ENCODE measurements around the gene IL17F.

Gene IL17F

GRCh38 chr6:52244400-52244799 lies at the start of gene IL17F:
Gene IL17F, minus strand, starts transcription at chr6:52244500. Its CDS starts 71 bp downstream, at chr6:52244429.
- Mint-ChIP-seq H3K27me3 (no peaks in the 10 kb centered on the region), H3K4me3 (no peak within 1 kb of the TSS), H3K36me3 (ENCODE audit: low read depth) (no peaks in the 10 kb centered on the region), H3K9me3 (no peaks in the 10 kb centered on the region), H3K27ac (no peak within 1 kb of the TSS), H3K4me1 (ENCODE audit: low read depth) (no peaks in the 10 kb centered on the region)
- intact Hi-C loops (cut with micrococcal nuclease) = no loop called here

GRCh38 chr6:52293067-52293466 lies 48.8 kb upstream of the IL17F start:
- Mint-ChIP-seq H3K27ac (no peak overlapping the region), H3K9me3 (no peaks in the 10 kb centered on the region), H3K27me3 (peaks cover 1% of the 10 kb centered on the region), H3K4me3 (no peak overlapping the region), H3K4me1 (ENCODE audit: low read depth) (peaks cover 11% of the 10 kb centered on the region), H3K36me3 (ENCODE audit: low read depth) (no peaks in the 10 kb centered on the region)
- intact Hi-C loops (cut with micrococcal nuclease) = no loop called here

- Mint-ChIP-seq H3K27ac (no peak overlapping the region), H3K4me1 (ENCODE audit: low read depth) (no peaks in the 10 kb centered on the region)
- intact Hi-C loops (cut with micrococcal nuclease) = loop anchor here (5.0 kb wide), 1 partner anchor 373 kb away; no protein-coding TSS in a partner anchor
Observed at GRCh38 chr6:52288841-52289240, 44.5 kb upstream of the IL17F start.

GRCh38 chr6:52288216-52288615 lies 43.9 kb upstream of the IL17F start:
- intact Hi-C loops (cut with micrococcal nuclease) = loop anchor here (5.0 kb wide), 1 partner anchor 374 kb away; no protein-coding TSS in a partner anchor
- peaks cover 4% of the 10 kb centered on the region for H3K4me1 Mint-ChIP-seq (ENCODE audit: low read depth)
- peaks cover 1% of the 10 kb centered on the region for H3K27me3 Mint-ChIP-seq
- no peaks in the 10 kb centered on the region for H3K36me3 Mint-ChIP-seq (ENCODE audit: low read depth)
- H3K4me3 Mint-ChIP-seq = no peak overlapping the region
- no peak overlapping the region for H3K27ac Mint-ChIP-seq
- no peaks in the 10 kb centered on the region for H3K9me3 Mint-ChIP-seq

More at GRCh38 chr6:52288841-52289240, 44.5 kb upstream of the IL17F start:
- Mint-ChIP-seq H3K36me3 (ENCODE audit: low read depth) (no peaks in the 10 kb centered on the region), H3K4me3 (no peak overlapping the region), H3K9me3 (no peaks in the 10 kb centered on the region), H3K27me3 (peaks cover 1% of the 10 kb centered on the region)

DNA sequence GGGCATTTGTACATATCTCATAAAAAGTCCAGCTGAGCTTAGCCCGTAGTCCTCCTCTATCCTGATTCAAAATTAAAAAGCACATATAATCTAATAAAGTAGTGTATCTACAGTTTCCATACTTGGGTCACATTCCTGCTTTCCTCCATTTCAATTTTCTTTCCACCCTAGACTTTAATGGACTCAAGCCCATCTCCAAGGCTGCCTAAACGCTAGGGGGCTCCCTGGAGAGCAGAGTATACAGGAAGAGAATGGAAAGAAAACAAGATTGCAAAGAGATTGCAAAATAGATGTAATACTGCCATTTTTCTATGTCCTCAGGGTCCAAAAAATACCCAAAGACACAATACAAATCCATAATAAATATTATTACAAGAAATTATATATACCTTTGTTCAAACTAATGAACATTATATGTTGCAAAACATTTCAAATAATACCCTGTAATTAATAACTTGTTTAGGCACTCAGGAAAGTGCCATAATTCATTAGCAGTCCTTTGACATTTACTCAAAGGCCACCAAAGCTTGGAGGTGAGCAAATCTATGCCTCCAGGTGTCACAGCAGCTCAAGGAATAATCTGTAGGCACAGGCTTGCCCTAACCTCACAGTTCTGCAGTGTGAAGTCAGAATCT lies 42.6 kb upstream of the IL17F start:
- no peaks in the 10 kb centered on the region for H3K9me3 Mint-ChIP-seq
- no peak overlapping the region for H3K4me3 Mint-ChIP-seq
- no peak overlapping the region for H3K27ac Mint-ChIP-seq
- H3K27me3 Mint-ChIP-seq = peaks cover 1% of the 10 kb centered on the region
- H3K36me3 Mint-ChIP-seq (ENCODE audit: low read depth) = peaks cover 9% of the 10 kb centered on the region
- peaks cover 13% of the 10 kb centered on the region for H3K4me1 Mint-ChIP-seq (ENCODE audit: low read depth)
- intact Hi-C loops (cut with micrococcal nuclease) = loop anchor here (1.0 to 5.0 kb wide), 3 partner anchors 19 to 375 kb away; no protein-coding TSS in a partner anchor

GRCh38 chr6:52285177-52286068 lies 41.1 kb upstream of the IL17F start:
- H3K4me3 Mint-ChIP-seq = no peak overlapping the region
- H3K27me3 Mint-ChIP-seq = no peaks in the 10 kb centered on the region
- H3K4me1 Mint-ChIP-seq (ENCODE audit: low read depth) = peaks cover 13% of the 10 kb centered on the region

GRCh38 chr6:52284460-52285176 lies 40.3 kb upstream of the IL17F start, which contains the start of gene MCM3:
Gene MCM3, minus strand, starts transcription at chr6:52284742. Its CDS starts 68 bp downstream, at chr6:52284674.
- Mint-ChIP-seq H3K36me3 (ENCODE audit: low read depth) (peaks cover 29% of the 10 kb centered on the region), H3K9me3 (no peaks in the 10 kb centered on the region), H3K27me3 (no peaks in the 10 kb centered on the region), H3K4me1 (ENCODE audit: low read depth) (peaks cover 13% of the 10 kb centered on the region), H3K27ac (no peak within 1 kb of the TSS), H3K4me3 (no peak within 1 kb of the TSS)
- intact Hi-C loops (cut with micrococcal nuclease) = loop anchor here (1.0 to 5.0 kb wide), 2 partner anchors 78 to 378 kb away; partner anchors contain the start of gene PAQR8

More at GRCh38 chr6:52285177-52286068, 41.1 kb upstream of the IL17F start:
- Mint-ChIP-seq H3K27ac (no peak overlapping the region), H3K36me3 (ENCODE audit: low read depth) (peaks cover 24% of the 10 kb centered on the region), H3K9me3 (no peaks in the 10 kb centered on the region)
- intact Hi-C loops (cut with micrococcal nuclease) = loop anchor here (1.0 to 5.0 kb wide), 4 partner anchors 21 to 377 kb away; partner anchors contain the start of gene PAQR8

GRCh38 chr6:52284131-52284459 lies 39.8 kb upstream of the IL17F start:
- peaks cover 13% of the 10 kb centered on the region for H3K4me1 Mint-ChIP-seq (ENCODE audit: low read depth)
- H3K4me3 Mint-ChIP-seq = no peak overlapping the region
- H3K27ac Mint-ChIP-seq = no peak overlapping the region
- H3K36me3 Mint-ChIP-seq (ENCODE audit: low read depth) = peaks cover 34% of the 10 kb centered on the region
- H3K27me3 Mint-ChIP-seq = no peaks in the 10 kb centered on the region
- intact Hi-C loops (cut with micrococcal nuclease) = no loop called here
- H3K9me3 Mint-ChIP-seq = no peaks in the 10 kb centered on the region

- H3K9me3 Mint-ChIP-seq = no peaks in the 10 kb centered on the region
- H3K36me3 Mint-ChIP-seq (ENCODE audit: low read depth) = peaks cover 43% of the 10 kb centered on the region
- H3K27me3 Mint-ChIP-seq = no peaks in the 10 kb centered on the region
- H3K4me1 Mint-ChIP-seq (ENCODE audit: low read depth) = peaks cover 13% of the 10 kb centered on the region
- intact Hi-C loops (cut with micrococcal nuclease) = no loop called here
- no peak overlapping the region for H3K4me3 Mint-ChIP-seq
- H3K27ac Mint-ChIP-seq = no peak overlapping the region
Observed at GRCh38 chr6:52283111-52283510, 38.8 kb upstream of the IL17F start.

GRCh38 chr6:52276130-52276529 lies 31.8 kb upstream of the IL17F start:
- intact Hi-C loops (cut with micrococcal nuclease) = no loop called here
- H3K9me3 Mint-ChIP-seq = no peaks in the 10 kb centered on the region
- peaks cover 81% of the 10 kb centered on the region for H3K36me3 Mint-ChIP-seq (ENCODE audit: low read depth)
- H3K27me3 Mint-ChIP-seq = no peaks in the 10 kb centered on the region
- H3K4me1 Mint-ChIP-seq (ENCODE audit: low read depth) = no peaks in the 10 kb centered on the region
- no peak overlapping the region for H3K27ac Mint-ChIP-seq
- H3K4me3 Mint-ChIP-seq = no peak overlapping the region

DNA sequence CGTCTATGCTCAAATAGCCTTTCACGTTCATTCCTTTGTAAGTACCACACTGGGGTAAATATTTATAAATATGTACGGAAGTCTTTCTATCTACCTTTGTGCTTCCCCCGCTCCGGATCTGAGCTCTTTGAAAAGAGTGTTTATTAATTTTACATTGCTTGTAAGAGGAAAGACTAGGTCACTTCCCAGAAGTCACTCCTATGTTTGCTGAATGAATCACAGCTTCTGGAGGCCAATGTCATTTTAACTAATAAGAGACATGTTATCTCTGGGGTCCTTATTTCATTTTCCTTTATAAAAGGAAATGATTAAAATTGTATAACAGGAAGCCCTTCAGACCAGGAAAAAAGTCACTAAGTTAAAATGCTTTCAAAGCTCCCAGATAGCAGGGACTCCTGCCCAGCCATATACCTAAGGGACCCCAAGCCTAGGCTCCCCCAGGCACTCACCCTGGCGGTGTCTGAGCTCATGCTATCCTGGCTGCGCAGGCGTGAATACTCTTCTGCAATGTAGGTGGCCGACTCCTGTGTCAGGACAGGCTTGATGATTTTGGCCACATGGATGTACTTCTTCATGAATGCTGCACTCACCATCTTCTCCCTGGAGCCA lies 27.7 kb upstream of the IL17F start:
- Mint-ChIP-seq H3K36me3 (ENCODE audit: low read depth) (peaks cover 87% of the 10 kb centered on the region), H3K27ac (no peak overlapping the region), H3K4me3 (no peak overlapping the region), H3K9me3 (no peaks in the 10 kb centered on the region), H3K4me1 (ENCODE audit: low read depth) (no peaks in the 10 kb centered on the region), H3K27me3 (no peaks in the 10 kb centered on the region)
- intact Hi-C loops (cut with micrococcal nuclease) = no loop called here

GRCh38 chr6:52263709-52264540 lies 19.6 kb upstream of the IL17F start:
- no peaks in the 10 kb centered on the region for H3K27me3 Mint-ChIP-seq
- intact Hi-C loops (cut with micrococcal nuclease) = loop anchor here (5.0 kb wide), 1 partner anchor 202 kb away; no protein-coding TSS in a partner anchor
- H3K9me3 Mint-ChIP-seq = no peaks in the 10 kb centered on the region
- H3K27ac Mint-ChIP-seq = no peak overlapping the region
- H3K36me3 Mint-ChIP-seq (ENCODE audit: low read depth) = peaks cover 61% of the 10 kb centered on the region
- H3K4me1 Mint-ChIP-seq (ENCODE audit: low read depth) = no peaks in the 10 kb centered on the region
- H3K4me3 Mint-ChIP-seq = no peak overlapping the region

Measured in dendritic cell treated with granulocyte-macrophage colony-stimulating factor and Interleukin-4, amounts not matched to agents 40 ng/mL and 50 ng/mL, for 4 days (primary cell).